VCaP (cell line): Measurements from ENCODE around the gene MAGI1.

Experiments used
- H3K27ac ChIP-seq: fragments of 450-650 bp; 2 replicates; pipeline ENCODE4 v1.5.1; 2017
- CTCF ChIP-seq: fragments of 450-650 bp; conservative IDR thresholded peaks from 2 replicates; pipeline ENCODE4 v1.5.1; 2017; ENCODE audit warnings: mild to moderate bottlenecking, moderate library complexity

Gene MAGI1

GRCh38 chr3:66075281-66075680 lies 36.6 kb upstream of the MAGI1 start:
- no peak overlapping the region for H3K27ac ChIP-seq
- TF ChIP-seq CTCF = no peak

- no peak overlapping the region for H3K27ac ChIP-seq
- no peak for TF ChIP-seq CTCF
Measured at GRCh38 chr3:66073464-66074141, 34.9 kb upstream of the MAGI1 start.

- TF ChIP-seq CTCF = no peak
- H3K27ac ChIP-seq = no peak overlapping the region
Measured at GRCh38 chr3:66068255-66068654, 29.5 kb upstream of the MAGI1 start.

- TF ChIP-seq CTCF = no peak
- no peak overlapping the region for H3K27ac ChIP-seq
Measured at GRCh38 chr3:66066963-66067617, 28.4 kb upstream of the MAGI1 start.

GRCh38 chr3:66055289-66055688 lies 16.6 kb upstream of the MAGI1 start:
- H3K27ac ChIP-seq = no peak overlapping the region
- no peak for TF ChIP-seq CTCF

GRCh38 chr3:66053550-66054094 lies 14.9 kb upstream of the MAGI1 start:
- peak overlapping the region; percentile 54 for H3K27ac ChIP-seq
- no peak for TF ChIP-seq CTCF

GRCh38 chr3:66052721-66053549 lies 14.2 kb upstream of the MAGI1 start:
- H3K27ac ChIP-seq = peak overlapping the region; percentile 54
- TF ChIP-seq CTCF = no peak
